ENCODE data around the gene CLTA. TPM values are rescaled to one million over a fixed set of nuclear protein-coding genes. Genes with fewer than 3 reads are reported as not detected.

Gene CLTA
- total and polyA plus RNA-seq, 10 of the 15 experiments (the other 5 are each of a cell fraction or from before 2014, with no cell fraction given), result 49.0 to 241 (median 168) TPM

GRCh38 chr9:36251428-36251827 is 60.7 kb downstream of the CLTA start (continued):
- TF ChIP-seq MEF2B (IDR thresholded peaks at IDR 0.05; ENCODE audit: partially characterized antibody, poor library complexity, severe bottlenecking) (no peak), TAF1 (IDR thresholded peaks at IDR 0.05; ENCODE audit: borderline replicate concordance, low read depth, low read length) (no peak), ETV6 (conservative IDR thresholded peaks at IDR 0.05 in 1 of 2, IDR thresholded peaks at IDR 0.05 in 1 of 2; ENCODE audit: borderline replicate concordance in 1 of 2, low read depth in 1 of 2) (no peak), SP1 (IDR thresholded peaks at IDR 0.05; ENCODE audit: low read depth, low read length) (no peak), NFXL1 (IDR thresholded peaks at IDR 0.05; ENCODE audit: borderline replicate concordance) (no peak), NR2C1 (IDR thresholded peaks at IDR 0.05) (no peak), ZNF207 (IDR thresholded peaks at IDR 0.05; ENCODE audit: borderline replicate concordance) (no peak), EP300 (IDR thresholded peaks at IDR 0.05; ENCODE audit: borderline replicate concordance in 1 of 2, control insufficient read depth in 1 of 2, low read depth in 2 of 2, low read length in 2 of 2) (no peak), IRF5 (IDR thresholded peaks at IDR 0.05; ENCODE audit: borderline replicate concordance) (no peak), EED (IDR thresholded peaks at IDR 0.05; ENCODE audit: low read depth) (no peak)
- TF ChIP-seq, protein P1, sequence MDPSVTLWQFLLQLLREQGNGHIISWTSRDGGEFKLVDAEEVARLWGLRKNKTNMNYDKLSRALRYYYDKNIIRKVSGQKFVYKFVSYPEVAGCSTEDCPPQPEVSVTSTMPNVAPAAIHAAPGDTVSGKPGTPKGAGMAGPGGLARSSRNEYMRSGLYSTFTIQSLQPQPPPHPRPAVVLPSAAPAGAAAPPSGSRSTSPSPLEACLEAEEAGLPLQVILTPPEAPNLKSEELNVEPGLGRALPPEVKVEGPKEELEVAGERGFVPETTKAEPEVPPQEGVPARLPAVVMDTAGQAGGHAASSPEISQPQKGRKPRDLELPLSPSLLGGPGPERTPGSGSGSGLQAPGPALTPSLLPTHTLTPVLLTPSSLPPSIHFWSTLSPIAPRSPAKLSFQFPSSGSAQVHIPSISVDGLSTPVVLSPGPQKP (IDR thresholded peaks at IDR 0.05; ENCODE audit: low read depth, low read length), result no peak
- TF ChIP-seq, protein P2, sequence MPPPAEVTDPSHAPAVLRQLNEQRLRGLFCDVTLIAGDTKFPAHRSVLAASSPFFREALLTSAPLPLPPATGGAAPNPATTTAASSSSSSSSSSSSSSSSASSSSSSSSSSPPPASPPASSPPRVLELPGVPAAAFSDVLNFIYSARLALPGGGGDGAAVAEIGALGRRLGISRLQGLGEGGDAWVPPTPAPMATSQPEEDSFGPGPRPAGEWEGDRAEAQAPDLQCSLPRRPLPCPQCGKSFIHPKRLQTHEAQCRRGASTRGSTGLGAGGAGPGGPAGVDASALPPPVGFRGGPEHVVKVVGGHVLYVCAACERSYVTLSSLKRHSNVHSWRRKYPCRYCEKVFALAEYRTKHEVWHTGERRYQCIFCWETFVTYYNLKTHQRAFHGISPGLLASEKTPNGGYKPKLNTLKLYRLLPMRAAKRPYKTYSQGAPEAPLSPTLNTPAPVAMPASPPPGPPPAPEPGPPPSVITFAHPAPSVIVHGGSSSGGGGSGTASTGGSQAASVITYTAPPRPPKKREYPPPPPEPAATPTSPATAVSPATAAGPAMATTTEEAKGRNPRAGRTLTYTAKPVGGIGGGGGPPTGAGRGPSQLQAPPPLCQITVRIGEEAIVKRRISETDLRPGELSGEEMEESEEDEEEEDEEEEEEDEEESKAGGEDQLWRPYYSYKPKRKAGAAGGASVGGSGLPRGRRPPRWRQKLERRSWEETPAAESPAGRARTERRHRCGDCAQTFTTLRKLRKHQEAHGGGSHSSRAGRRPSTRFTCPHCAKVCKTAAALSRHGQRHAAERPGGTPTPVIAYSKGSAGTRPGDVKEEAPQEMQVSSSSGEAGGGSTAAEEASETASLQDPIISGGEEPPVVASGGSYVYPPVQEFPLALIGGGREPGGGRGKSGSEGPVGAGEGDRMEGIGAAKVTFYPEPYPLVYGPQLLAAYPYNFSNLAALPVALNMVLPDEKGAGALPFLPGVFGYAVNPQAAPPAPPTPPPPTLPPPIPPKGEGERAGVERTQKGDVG (CRISPR knock-in tag; IDR thresholded peaks at IDR 0.05), result no peak
